Subcutaneous adipose tissue (tissue), 4 donors: ENCODE measurements around the gene SYNPO. TPM values are rescaled to one million over a fixed set of nuclear protein-coding genes. Genes with fewer than 3 reads are reported as not detected.

Source experiments
- total RNA-seq, 4 donors: library from RNA; depleted of rRNA; stranded (reverse); fragments of >200 nt; gene quantifications; one replicate each; pipeline ENCODE4 v1.1.0, GENCODE V29; 2016
- TF ChIP-seq, protein P1 (sequence below): fragments of 450-650 bp; IDR thresholded peaks from one replicate; pipeline ENCODE4 v1.5.1; 2016; ENCODE audit warnings: low read depth, mild to moderate bottlenecking, control low read depth, antibody characterized with exemption, moderate library complexity

SYNPO gene, protein sequence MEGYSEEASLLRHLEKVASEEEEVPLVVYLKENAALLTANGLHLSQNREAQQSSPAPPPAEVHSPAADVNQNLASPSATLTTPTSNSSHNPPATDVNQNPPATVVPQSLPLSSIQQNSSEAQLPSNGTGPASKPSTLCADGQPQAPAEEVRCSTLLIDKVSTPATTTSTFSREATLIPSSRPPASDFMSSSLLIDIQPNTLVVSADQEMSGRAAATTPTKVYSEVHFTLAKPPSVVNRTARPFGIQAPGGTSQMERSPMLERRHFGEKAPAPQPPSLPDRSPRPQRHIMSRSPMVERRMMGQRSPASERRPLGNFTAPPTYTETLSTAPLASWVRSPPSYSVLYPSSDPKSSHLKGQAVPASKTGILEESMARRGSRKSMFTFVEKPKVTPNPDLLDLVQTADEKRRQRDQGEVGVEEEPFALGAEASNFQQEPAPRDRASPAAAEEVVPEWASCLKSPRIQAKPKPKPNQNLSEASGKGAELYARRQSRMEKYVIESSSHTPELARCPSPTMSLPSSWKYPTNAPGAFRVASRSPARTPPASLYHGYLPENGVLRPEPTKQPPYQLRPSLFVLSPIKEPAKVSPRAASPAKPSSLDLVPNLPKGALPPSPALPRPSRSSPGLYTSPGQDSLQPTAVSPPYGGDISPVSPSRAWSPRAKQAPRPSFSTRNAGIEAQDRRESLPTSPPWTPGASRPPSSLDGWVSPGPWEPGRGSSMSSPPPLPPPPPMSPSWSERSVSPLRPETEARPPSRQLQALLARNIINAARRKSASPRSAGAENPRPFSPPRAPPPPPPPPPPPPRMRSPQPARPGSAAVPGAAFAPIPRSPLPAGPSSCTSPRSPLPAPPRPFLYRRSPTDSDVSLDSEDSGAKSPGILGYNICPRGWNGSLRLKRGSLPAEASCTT
- total RNA-seq, result 10 to 100 TPM; 12.2 to 40.7 (median 21.4) TPM

DNA sequence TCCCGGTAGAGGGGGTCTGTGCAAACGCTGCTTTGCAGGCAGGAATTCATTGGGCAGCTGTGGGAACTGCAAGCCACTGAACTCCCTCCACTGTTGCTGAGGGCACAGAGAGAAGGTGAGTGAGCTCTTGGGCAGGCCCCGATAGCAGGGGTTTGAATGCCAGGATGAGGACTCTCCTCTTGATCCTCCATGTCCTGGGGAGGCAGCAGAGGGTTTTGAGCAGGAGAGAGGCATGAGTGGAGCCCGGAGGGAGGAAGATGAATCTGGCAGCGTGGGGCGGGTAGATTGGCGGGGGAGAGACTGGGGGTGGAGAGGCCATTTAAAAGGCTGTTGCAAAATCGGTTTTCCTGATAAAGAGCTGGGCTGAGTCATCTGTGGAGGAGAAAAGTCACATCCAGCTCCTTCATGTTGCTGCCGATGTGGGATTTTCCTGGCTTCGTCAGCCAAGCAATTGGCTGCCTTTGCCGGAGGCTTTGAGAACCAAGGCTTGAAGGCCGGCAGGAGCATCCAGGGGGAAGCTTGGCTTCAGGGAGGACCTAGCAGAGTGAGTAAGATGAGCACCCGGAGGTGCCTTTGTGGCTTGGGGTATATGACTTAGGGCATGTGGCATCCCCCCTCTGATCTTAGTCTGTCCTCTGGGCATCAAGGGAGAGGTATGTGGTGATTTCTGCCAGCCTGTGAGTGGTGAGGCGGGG, at the start of gene SYNPO:
Gene SYNPO (plus strand): TSS at position 350 of the 695 bp plus-strand sequence. CDS start 7,616 bp downstream, outside the sequence.
- TF ChIP-seq, protein P1, sequence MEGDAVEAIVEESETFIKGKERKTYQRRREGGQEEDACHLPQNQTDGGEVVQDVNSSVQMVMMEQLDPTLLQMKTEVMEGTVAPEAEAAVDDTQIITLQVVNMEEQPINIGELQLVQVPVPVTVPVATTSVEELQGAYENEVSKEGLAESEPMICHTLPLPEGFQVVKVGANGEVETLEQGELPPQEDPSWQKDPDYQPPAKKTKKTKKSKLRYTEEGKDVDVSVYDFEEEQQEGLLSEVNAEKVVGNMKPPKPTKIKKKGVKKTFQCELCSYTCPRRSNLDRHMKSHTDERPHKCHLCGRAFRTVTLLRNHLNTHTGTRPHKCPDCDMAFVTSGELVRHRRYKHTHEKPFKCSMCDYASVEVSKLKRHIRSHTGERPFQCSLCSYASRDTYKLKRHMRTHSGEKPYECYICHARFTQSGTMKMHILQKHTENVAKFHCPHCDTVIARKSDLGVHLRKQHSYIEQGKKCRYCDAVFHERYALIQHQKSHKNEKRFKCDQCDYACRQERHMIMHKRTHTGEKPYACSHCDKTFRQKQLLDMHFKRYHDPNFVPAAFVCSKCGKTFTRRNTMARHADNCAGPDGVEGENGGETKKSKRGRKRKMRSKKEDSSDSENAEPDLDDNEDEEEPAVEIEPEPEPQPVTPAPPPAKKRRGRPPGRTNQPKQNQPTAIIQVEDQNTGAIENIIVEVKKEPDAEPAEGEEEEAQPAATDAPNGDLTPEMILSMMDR, result no peak

DNA sequence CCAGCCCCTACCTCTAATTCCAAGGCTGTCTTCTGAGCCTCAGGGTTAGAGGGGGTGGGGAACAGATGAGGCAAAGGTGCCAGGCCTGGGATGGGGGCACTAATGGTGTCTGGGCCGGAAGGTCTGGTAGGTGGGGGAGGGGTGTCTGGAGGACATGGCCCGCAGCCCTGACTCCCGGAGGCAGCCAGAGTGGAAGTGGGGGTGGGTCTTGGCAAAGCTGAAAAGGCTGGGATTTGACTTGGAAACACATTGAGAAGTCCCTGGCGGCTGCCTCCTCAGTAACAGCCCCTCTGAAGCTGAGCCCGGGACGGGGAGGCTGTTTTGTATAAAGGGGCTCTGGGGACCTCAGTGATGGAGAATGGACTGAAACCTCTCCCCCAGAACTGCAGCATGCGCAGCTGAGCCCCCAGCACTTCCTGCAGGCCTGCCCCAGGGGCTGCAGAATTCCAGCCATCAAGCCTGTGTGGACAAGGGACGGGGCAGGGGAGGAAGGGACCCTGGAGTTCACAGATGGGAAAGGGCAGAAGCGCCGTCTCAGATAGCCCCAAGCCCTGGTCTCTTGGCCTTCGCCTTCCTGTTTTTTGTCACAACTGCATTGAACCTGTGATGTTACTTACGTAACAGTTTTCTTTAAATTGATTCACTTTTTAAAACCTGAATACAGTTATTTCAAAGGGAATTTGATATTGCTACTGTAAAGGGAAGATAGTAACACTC, 49.3 kb upstream of the SYNPO start:
- TF ChIP-seq, protein P1, result no peak

DNA sequence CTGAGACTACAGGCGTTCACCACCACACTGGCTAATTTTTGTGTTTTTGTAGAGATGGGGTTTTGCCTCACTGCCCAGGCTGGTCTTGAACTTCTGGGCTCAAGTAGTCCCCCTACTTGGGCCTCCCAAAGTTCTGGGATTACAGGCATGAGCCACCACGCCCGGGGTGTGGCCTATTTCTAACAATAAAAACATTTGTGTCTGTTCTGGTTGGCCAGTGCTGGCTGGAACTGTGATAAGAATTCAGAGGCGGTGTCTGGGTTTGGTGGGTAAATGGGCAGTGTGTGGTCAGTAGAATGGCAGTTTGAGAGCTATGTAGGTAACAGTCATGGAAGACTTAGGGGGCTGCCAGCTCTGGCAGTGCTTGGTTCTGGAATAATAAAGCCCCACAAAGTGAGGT, 46.9 kb upstream of the SYNPO start:
- TF ChIP-seq, protein P1, result no peak

DNA sequence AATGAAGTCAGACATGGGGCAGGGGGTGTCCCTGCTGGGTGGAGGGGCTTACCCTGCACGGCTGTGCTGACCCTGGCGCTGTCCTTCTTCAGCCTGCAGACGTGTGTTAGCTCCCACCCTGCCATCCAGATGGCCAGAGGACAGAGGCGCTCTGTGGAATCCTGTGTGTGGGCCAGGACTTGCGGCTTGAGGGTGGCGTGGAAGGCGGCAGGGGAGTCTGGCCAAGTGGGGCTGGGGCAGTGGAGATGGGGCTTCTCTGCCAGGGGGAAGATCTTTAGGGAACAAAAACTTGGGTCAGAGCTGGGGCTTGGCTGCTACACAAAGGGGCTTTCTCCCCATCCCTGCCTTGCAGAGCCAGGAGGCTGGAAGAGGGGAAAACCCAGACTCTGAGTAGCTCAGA, 46.5 kb upstream of the SYNPO start:
- TF ChIP-seq, protein P1, result no peak

DNA sequence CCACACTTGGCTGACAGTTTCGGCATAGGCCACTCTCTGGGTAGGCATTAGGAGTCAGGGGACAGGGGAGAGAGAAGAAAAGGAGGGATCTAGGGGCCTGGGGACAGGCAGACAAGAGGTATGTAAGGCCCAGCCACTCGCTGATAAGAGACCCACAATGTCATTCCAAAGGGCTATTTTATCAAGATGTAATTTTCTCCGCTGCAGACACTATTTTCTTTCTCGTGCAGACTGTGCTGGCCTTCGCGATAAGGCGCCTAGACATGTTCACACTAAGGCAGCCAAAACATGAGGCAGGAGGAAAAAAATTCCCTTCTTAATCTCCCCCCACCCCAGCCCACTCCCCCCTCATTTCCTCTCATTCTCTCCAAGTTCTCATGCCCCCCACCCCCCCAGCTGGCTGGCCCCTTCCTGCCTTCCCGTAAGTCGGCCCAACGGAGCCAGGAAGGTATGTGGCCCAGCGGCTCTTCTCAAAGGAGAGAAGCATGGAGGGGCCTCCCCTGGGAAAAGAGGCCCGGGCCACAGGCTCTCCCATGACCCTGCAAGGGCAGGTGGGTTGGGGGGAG, 44.9 kb upstream of the SYNPO start:
- TF ChIP-seq, protein P1, result no peak

DNA sequence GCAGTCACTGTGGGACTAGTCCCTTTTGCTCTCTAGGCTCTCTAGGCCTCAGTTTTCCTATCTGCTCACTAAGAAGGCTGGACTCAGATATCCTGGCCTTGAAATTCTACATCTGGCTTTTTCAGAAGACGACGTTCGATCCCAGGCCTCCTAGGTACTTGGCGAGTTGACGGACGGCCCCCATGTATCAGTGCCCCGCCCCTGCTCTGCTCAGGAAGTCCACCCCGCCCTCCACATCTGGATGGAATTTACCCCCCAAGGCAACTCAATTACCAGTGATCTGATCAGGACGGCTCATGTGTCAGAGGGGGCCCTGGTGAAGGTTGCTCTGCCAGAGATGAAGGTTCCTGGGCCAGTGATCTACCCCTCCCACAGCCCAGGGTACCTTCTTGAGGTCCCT, 44.1 kb upstream of the SYNPO start:
- TF ChIP-seq, protein P1, result no peak
